SK-N-SH treated with all-trans-retinoic acid at 6 μM for 48 hours (cell line): ENCODE data around the gene ACOD1.
A peak's percentile ranks its signal among the peaks of the same experiment; 100 is the strongest.

Experiments
- ATAC-seq: fragments of 200-7000 bp; cut with Tn5 transposase; 3 replicates; pipeline ENCODE4 v1.9.1; 2020; ENCODE audit warnings: mild to moderate bottlenecking, moderate library complexity
- ARNTL ChIP-seq: fragments of 450-650 bp; formaldehyde crosslinking; IDR thresholded peaks from 2 replicates; pipeline ENCODE4 v1.5.0; 2020; ENCODE audit warnings: low read depth, mild to moderate bottlenecking, moderate library complexity, borderline replicate concordance
- BACH2 ChIP-seq: fragments of 250-450 bp; sonication (Bioruptor Pico); IDR thresholded peaks from 2 replicates; pipeline ENCODE4 v1.9.0; 2021; ENCODE audit warnings: mild to moderate bottlenecking, borderline replicate concordance
- CREB5 ChIP-seq: fragments of 250-450 bp; sonication (Bioruptor Pico); IDR thresholded peaks from 2 replicates; pipeline ENCODE4 v1.5.1; 2020; ENCODE audit warnings: low read depth, mild to moderate bottlenecking, moderate library complexity
- CSDC2 ChIP-seq: fragments of 250-450 bp; sonication (Bioruptor Pico); IDR thresholded peaks from 2 replicates; pipeline ENCODE4 v1.5.0; 2020; ENCODE audit warnings: mild to moderate bottlenecking, moderate library complexity
- CSRNP3 ChIP-seq: fragments of 250-450 bp; sonication (Bioruptor Pico); IDR thresholded peaks from 2 replicates; pipeline ENCODE4 v1.5.1; 2021; ENCODE audit warnings: mild to moderate bottlenecking, moderate library complexity
- ESRRG ChIP-seq: fragments of 250-450 bp; sonication (Bioruptor Pico); IDR thresholded peaks from 2 replicates; pipeline ENCODE4 v1.6.1; 2021; ENCODE audit warnings: mild to moderate bottlenecking
- GLIS3 ChIP-seq: fragments of 250-450 bp; sonication (Bioruptor Pico); IDR thresholded peaks from 2 replicates; pipeline ENCODE4 v1.5.0; 2020; ENCODE audit warnings: mild to moderate bottlenecking, moderate library complexity
- ISL1 ChIP-seq: fragments of 250-450 bp; sonication (Bioruptor Pico); IDR thresholded peaks from 2 replicates; pipeline ENCODE4 v2.1.2; 2022; ENCODE audit warnings: mild to moderate bottlenecking, moderate library complexity
- OSR1 ChIP-seq: fragments of 250-450 bp; sonication (Bioruptor Pico); IDR thresholded peaks from 2 replicates; pipeline ENCODE4 v1.8.0; 2022; ENCODE audit warnings: moderate library complexity, mild to moderate bottlenecking, inconsistent platforms
- PATZ1 ChIP-seq: fragments of 250-450 bp; sonication (Bioruptor Pico); IDR thresholded peaks from 2 replicates; pipeline ENCODE4 v1.8.0; 2020; ENCODE audit warnings: mild to moderate bottlenecking, moderate library complexity, borderline replicate concordance
- POU6F1 ChIP-seq: fragments of 250-450 bp; sonication (Bioruptor Pico); IDR thresholded peaks from 2 replicates; pipeline ENCODE4 v1.8.0; 2021; ENCODE audit warnings: low read depth, mild to moderate bottlenecking, moderate library complexity, borderline replicate concordance
- PPARA ChIP-seq: fragments of 250-450 bp; sonication (Bioruptor Pico); IDR thresholded peaks from 2 replicates; pipeline ENCODE4 v1.5.0; 2020; ENCODE audit warnings: mild to moderate bottlenecking, borderline replicate concordance
- RARB ChIP-seq: fragments of 250-450 bp; sonication (Bioruptor Pico); IDR thresholded peaks from 2 replicates; pipeline ENCODE4 v1.8.0; 2021; ENCODE audit warnings: mild to moderate bottlenecking, moderate library complexity
- SNAI2 ChIP-seq: fragments of 250-450 bp; sonication (Bioruptor Pico); IDR thresholded peaks from 2 replicates; pipeline ENCODE4 v1.5.0; 2020; ENCODE audit warnings: mild to moderate bottlenecking, moderate library complexity
- TCF4 ChIP-seq: fragments of 250-450 bp; sonication (Bioruptor Pico); IDR thresholded peaks from 2 replicates; pipeline ENCODE4 v1.8.0; 2021; ENCODE audit warnings: mild to moderate bottlenecking, moderate library complexity, borderline replicate concordance
- TOX ChIP-seq: fragments of 250-450 bp; sonication (Bioruptor Pico); IDR thresholded peaks from 2 replicates; pipeline ENCODE4 v1.8.0; 2021; ENCODE audit warnings: mild to moderate bottlenecking, moderate library complexity, borderline replicate concordance
- TSHZ2 ChIP-seq: fragments of 250-450 bp; sonication (Bioruptor Pico); IDR thresholded peaks from 2 replicates; pipeline ENCODE4 v1.5.0; 2020; ENCODE audit warnings: mild to moderate bottlenecking, moderate library complexity
- ZC3H10 ChIP-seq: fragments of 250-450 bp; sonication (Bioruptor Pico); IDR thresholded peaks from 2 replicates; pipeline ENCODE4 v1.5.1; 2021; ENCODE audit warnings: mild to moderate bottlenecking, moderate library complexity
- ZFP3 ChIP-seq: fragments of 250-450 bp; sonication (Bioruptor Pico); IDR thresholded peaks from 2 replicates; pipeline ENCODE4 v1.5.0; 2020; ENCODE audit warnings: mild to moderate bottlenecking, moderate library complexity
- ZFP30 ChIP-seq: fragments of 450-650 bp; formaldehyde crosslinking; IDR thresholded peaks from 2 replicates; pipeline ENCODE4 v1.5.0; 2022; ENCODE audit warnings: mild to moderate bottlenecking, moderate library complexity
- ZNF565 ChIP-seq: fragments of 450-650 bp; formaldehyde crosslinking; conservative IDR thresholded peaks from 2 replicates; pipeline ENCODE4 v1.5.0; 2020; ENCODE audit warnings: low read depth, mild to moderate bottlenecking, moderate library complexity
- ZNF70 ChIP-seq: fragments of 450-650 bp; formaldehyde crosslinking; IDR thresholded peaks from 2 replicates; pipeline ENCODE4 v1.5.0; 2020; ENCODE audit warnings: mild to moderate bottlenecking, moderate library complexity
- ZNF8 ChIP-seq: fragments of 450-650 bp; formaldehyde crosslinking; IDR thresholded peaks from 2 replicates; pipeline ENCODE4 v1.5.0; 2020; ENCODE audit warnings: mild to moderate bottlenecking, moderate library complexity

Gene ACOD1

GRCh38 chr13:76976490-76976889, 28.2 kb downstream of the ACOD1 start:
- ATAC-seq = no peak

GRCh38 chr13:76976929-76977328, 28.6 kb downstream of the ACOD1 start:
- no peak for ATAC-seq
- no peak for TF ChIP-seq PPARA
- TF ChIP-seq RARB = no peak

More at GRCh38 chr13:76976490-76976889, 28.2 kb downstream of the ACOD1 start:
- TF ChIP-seq OSR1 (no peak), PATZ1 (CRISPR knock-in tag) (no peak), SNAI2 (CRISPR knock-in tag) (no peak), GLIS3 (no peak), ESRRG (CRISPR knock-in tag) (no peak), ZNF8 (CRISPR knock-in tag) (no peak), CSRNP3 (CRISPR knock-in tag) (no peak)

- TF ChIP-seq CREB5 (CRISPR knock-in tag) (no peak), BACH2 (CRISPR knock-in tag) (no peak), ZFP30 (CRISPR knock-in tag) (no peak), CSDC2 (CRISPR knock-in tag) (no peak), TOX (CRISPR knock-in tag) (no peak), SNAI2 (CRISPR knock-in tag) (no peak), ZFP3 (CRISPR knock-in tag) (no peak), ZNF70 (CRISPR knock-in tag) (no peak), ZC3H10 (CRISPR knock-in tag) (no peak), OSR1 (no peak), TCF4 (CRISPR knock-in tag) (no peak), ARNTL (CRISPR knock-in tag) (no peak), ZNF565 (CRISPR knock-in tag) (no peak), PPARA (no peak), RARB (no peak), CSRNP3 (CRISPR knock-in tag) (no peak), ISL1 (CRISPR knock-in tag) (no peak), TSHZ2 (no peak), POU6F1 (CRISPR knock-in tag) (no peak), ESRRG (CRISPR knock-in tag) (no peak)
Observed at GRCh38 chr13:76980075-76980718, 31.9 kb downstream of the ACOD1 start.

More at GRCh38 chr13:76980075-76980718, 31.9 kb downstream of the ACOD1 start:
- ATAC-seq = peak; percentile 100
